ENCODE data around the gene SPIRE1. TPM values are rescaled to one million over a fixed set of nuclear protein-coding genes. Genes with fewer than 3 reads are reported as not detected.

SPIRE1 gene
- polyA plus RNA-seq, 3 donors from 2014 or later = 2.1 to 3.5 TPM; not detected in 1

- H3K27me3 Mint-ChIP-seq (ENCODE audit: low read depth in 3 of 3) = peaks cover 0 to 4% (median 0%) of the 10 kb centered on the region in 3 donors
- H3K4me3 Mint-ChIP-seq = no peak overlapping the region
- H3K27ac Mint-ChIP-seq = no peak overlapping the region
- DNase-seq = no peak
- H3K36me3 Mint-ChIP-seq = peaks cover 3 to 19% (median 11%) of the 10 kb centered on the region in 3 donors
- no peaks in the 10 kb centered on the region for H3K4me1 Mint-ChIP-seq
- H3K9me3 Mint-ChIP-seq = peaks cover 0 to 2% (median 0%) of the 10 kb centered on the region in 6 donors
Measured at GRCh38 chr18:12449051-12449785, 208.7 kb downstream of the SPIRE1 start.

GRCh38 chr18:12445554-12445953 lies 212.4 kb downstream of the SPIRE1 start:
- Mint-ChIP-seq H3K27ac (no peak overlapping the region), H3K36me3 (peaks cover 3 to 11% (median 7%) of the 10 kb centered on the region in 3 donors), H3K9me3 (peaks cover 0 to 2% (median 0%) of the 10 kb centered on the region in 6 donors), H3K4me1 (no peaks in the 10 kb centered on the region), H3K27me3 (ENCODE audit: low read depth in 3 of 3) (peaks cover 0 to 4% (median 2%) of the 10 kb centered on the region in 3 donors), H3K4me3 (no peak overlapping the region)
- DNase-seq = no peak

GRCh38 chr18:12443551-12443950 lies 214.4 kb downstream of the SPIRE1 start:
- H3K36me3 Mint-ChIP-seq = no peaks in the 10 kb centered on the region

DNA sequence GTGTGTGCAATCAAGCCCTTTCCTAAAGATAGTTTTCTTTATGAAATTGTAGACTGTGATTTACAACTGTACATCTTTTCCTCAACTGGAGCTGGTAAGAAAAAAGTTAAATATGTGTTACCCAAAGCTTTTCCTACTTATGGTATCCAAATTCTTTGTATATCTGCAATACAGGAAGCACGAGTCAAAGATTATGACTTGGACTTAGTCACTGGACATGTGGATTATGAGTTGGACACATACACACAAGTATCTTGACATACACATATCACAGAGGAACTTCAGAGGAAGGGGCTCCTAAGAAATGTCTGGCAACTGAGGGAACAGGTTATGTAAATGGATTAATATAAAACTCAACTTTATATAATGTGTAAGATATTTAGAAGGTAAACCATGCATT lies 215.0 kb downstream of the SPIRE1 start:
- Mint-ChIP-seq H3K4me1 (no peaks in the 10 kb centered on the region), H3K27ac (no peak overlapping the region), H3K4me3 (no peak overlapping the region), H3K9me3 (peaks cover 0 to 2% (median 0%) of the 10 kb centered on the region in 6 donors), H3K27me3 (ENCODE audit: low read depth in 3 of 3) (peaks cover 0 to 4% (median 0%) of the 10 kb centered on the region in 3 donors), H3K36me3 (no peaks in the 10 kb centered on the region)
- no peak for DNase-seq

More at GRCh38 chr18:12443551-12443950, 214.4 kb downstream of the SPIRE1 start:
- H3K4me3 Mint-ChIP-seq = no peak overlapping the region
- H3K4me1 Mint-ChIP-seq = no peaks in the 10 kb centered on the region
- H3K27ac Mint-ChIP-seq = no peak overlapping the region
- DNase-seq = no peak
- H3K9me3 Mint-ChIP-seq = peaks cover 0 to 2% (median 0%) of the 10 kb centered on the region in 6 donors
- H3K27me3 Mint-ChIP-seq (ENCODE audit: low read depth in 3 of 3) = peaks cover 0 to 4% (median 0%) of the 10 kb centered on the region in 3 donors

GRCh38 chr18:12441475-12442034 lies 216.4 kb downstream of the SPIRE1 start:
- Mint-ChIP-seq H3K27me3 (ENCODE audit: low read depth in 3 of 3) (peaks cover 0 to 4% (median 1%) of the 10 kb centered on the region in 3 donors), H3K4me1 (no peaks in the 10 kb centered on the region), H3K27ac (no peak overlapping the region), H3K36me3 (no peaks in the 10 kb centered on the region), H3K9me3 (peaks cover 0 to 2% (median 0%) of the 10 kb centered on the region in 6 donors), H3K4me3 (no peak overlapping the region)
- DNase-seq = no peak

GRCh38 chr18:12438257-12438656 lies 219.7 kb downstream of the SPIRE1 start:
- Mint-ChIP-seq H3K27ac (no peak overlapping the region), H3K36me3 (no peaks in the 10 kb centered on the region), H3K4me3 (no peak overlapping the region), H3K4me1 (no peaks in the 10 kb centered on the region), H3K27me3 (ENCODE audit: low read depth in 3 of 3) (peaks cover 0 to 4% (median 1%) of the 10 kb centered on the region in 3 donors), H3K9me3 (no peaks in the 10 kb centered on the region)
- no peak for DNase-seq

- Mint-ChIP-seq H3K27ac (no peak overlapping the region), H3K27me3 (ENCODE audit: low read depth in 3 of 3) (peaks cover 0 to 3% (median 1%) of the 10 kb centered on the region in 3 donors), H3K9me3 (no peaks in the 10 kb centered on the region), H3K4me3 (no peak overlapping the region), H3K36me3 (peaks cover 0 to 3% (median 0%) of the 10 kb centered on the region in 3 donors), H3K4me1 (no peaks in the 10 kb centered on the region)
- DNase-seq = no peak
Measured at GRCh38 chr18:12435867-12436266, 222.0 kb downstream of the SPIRE1 start.

DNA sequence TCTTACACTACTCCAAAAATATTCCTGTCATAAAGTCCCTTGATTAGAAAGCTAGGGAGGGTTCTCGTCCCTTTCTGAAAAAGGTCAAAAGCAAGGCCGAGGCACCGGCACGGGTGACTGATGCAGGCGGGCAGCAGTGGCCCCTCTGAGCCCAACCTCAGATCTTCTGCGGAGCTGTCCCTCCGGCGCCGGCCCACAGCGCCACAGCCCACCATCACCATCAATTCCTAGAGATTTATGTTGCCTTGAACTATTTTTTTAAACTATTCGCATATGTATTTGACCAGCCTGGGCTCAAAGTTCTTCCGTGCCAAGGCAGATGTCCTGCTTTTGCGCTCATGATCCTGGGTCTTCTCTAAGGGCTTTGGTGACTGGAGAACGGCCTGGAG lies 223.4 kb downstream of the SPIRE1 start:
- DNase-seq = no peak
- Mint-ChIP-seq H3K36me3 (peaks cover 0 to 3% (median 0%) of the 10 kb centered on the region in 3 donors), H3K27me3 (ENCODE audit: low read depth in 3 of 3) (peaks cover 0 to 3% (median 1%) of the 10 kb centered on the region in 3 donors), H3K4me1 (no peaks in the 10 kb centered on the region), H3K9me3 (no peaks in the 10 kb centered on the region), H3K27ac (no peak overlapping the region), H3K4me3 (no peak overlapping the region)

DNA sequence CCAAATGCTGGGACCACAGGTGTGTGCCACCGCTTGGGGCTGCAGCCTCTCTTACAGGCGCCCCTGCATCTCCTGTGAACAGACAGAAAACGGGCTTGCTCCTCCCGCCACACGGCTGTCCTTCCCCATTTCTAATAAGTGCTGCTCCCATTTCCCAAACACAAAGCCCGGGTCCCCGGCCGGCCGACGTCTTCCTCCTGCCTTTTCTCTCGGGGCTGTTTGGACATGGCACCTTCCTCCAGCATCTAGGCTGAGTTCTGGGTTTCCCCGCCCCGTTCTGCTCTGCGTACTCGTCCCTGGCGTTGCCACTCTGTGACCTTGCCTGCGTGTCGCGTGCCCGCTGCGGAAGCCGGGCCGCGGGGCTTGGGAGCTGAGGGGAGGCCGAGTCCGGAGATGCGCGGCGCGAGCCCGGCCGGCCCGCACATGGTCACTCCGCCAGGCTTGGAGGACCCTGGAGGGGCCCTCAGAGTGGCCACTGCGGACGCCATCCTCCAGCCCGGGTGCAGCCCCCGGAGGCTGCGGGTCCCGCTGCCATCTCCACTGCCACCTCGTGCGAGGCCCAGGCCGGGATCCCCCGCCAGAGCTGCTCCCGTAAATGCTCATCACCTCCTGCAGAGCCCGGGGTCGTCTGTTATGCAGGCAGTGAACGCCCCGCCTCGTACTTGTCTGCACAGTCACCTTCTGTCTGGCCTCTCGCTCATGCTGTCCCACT lies 223.9 kb downstream of the SPIRE1 start:
- Mint-ChIP-seq H3K4me1 (no peaks in the 10 kb centered on the region), H3K9me3 (no peaks in the 10 kb centered on the region), H3K27ac (no peak overlapping the region), H3K27me3 (ENCODE audit: low read depth in 3 of 3) (peaks cover 0 to 3% (median 1%) of the 10 kb centered on the region in 3 donors), H3K36me3 (peaks cover 0 to 3% (median 0%) of the 10 kb centered on the region in 3 donors), H3K4me3 (no peak overlapping the region)
- no peak for DNase-seq

DNA sequence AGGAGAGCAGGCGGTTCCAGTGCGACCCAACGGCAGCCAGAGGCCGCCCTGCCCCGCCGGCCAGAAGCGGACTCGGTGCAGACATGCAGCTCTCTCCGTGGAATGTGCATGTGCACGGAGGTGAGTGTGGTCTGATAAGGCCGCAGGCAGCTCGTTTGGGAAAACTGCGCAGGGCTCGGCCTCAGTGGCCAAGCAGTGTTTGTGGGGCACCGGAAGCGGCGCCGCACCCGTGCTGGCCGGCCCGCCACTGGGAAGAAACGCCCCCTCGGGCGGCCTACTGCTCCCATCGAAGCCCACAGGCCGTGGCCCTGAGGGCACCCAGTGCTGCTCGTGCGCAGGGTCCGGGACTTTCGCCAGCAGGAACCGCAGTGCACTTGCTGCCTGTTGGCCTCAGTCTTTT lies 225.0 kb downstream of the SPIRE1 start:
- peaks cover 1 to 4% (median 2%) of the 10 kb centered on the region in 3 donors for H3K27me3 Mint-ChIP-seq (ENCODE audit: low read depth in 3 of 3)
- H3K9me3 Mint-ChIP-seq = no peaks in the 10 kb centered on the region
- no peaks in the 10 kb centered on the region for H3K4me1 Mint-ChIP-seq
- no peak overlapping the region for H3K4me3 Mint-ChIP-seq
- no peak for DNase-seq
- peaks cover 0 to 3% (median 0%) of the 10 kb centered on the region in 3 donors for H3K36me3 Mint-ChIP-seq
- H3K27ac Mint-ChIP-seq = no peak overlapping the region

DNA sequence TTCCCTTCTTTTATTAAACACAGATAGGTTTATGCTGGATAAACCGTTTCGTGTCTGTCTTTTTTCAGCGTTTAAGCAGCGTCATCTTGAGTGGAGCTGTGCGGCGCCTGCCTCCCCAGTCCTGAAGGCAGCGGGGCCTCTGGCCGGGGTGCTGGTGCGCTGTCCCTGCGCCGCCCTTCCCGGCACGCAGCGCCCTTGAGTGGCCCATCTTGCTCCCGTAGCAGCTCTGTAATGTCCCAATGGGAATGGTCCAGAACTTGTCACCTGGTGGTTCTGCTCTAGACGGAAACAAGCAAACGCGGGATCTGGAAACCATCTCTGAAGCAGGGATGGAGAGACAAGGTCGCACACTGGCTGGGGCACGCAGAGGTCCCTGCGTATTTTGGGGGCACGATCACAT lies 225.7 kb downstream of the SPIRE1 start:
- Mint-ChIP-seq H3K36me3 (peaks cover 0 to 3% (median 0%) of the 10 kb centered on the region in 3 donors), H3K9me3 (no peaks in the 10 kb centered on the region), H3K4me1 (no peaks in the 10 kb centered on the region), H3K27ac (no peak overlapping the region), H3K4me3 (no peak overlapping the region), H3K27me3 (ENCODE audit: low read depth in 3 of 3) (peaks cover 0 to 4% (median 2%) of the 10 kb centered on the region in 3 donors)
- DNase-seq = no peak

GRCh38 chr18:12431561-12431960 lies 226.3 kb downstream of the SPIRE1 start:
- H3K27ac Mint-ChIP-seq = no peak overlapping the region
- no peaks in the 10 kb centered on the region for H3K4me1 Mint-ChIP-seq
- DNase-seq = no peak
- H3K4me3 Mint-ChIP-seq = no peak overlapping the region
- peaks cover 0 to 4% (median 2%) of the 10 kb centered on the region in 3 donors for H3K27me3 Mint-ChIP-seq (ENCODE audit: low read depth in 3 of 3)
- H3K9me3 Mint-ChIP-seq = no peaks in the 10 kb centered on the region
- peaks cover 0 to 3% (median 0%) of the 10 kb centered on the region in 3 donors for H3K36me3 Mint-ChIP-seq

GRCh38 chr18:12430137-12430990 lies 227.5 kb downstream of the SPIRE1 start:
- Mint-ChIP-seq H3K9me3 (no peaks in the 10 kb centered on the region), H3K36me3 (peaks cover 0 to 3% (median 0%) of the 10 kb centered on the region in 3 donors), H3K27me3 (ENCODE audit: low read depth in 3 of 3) (peaks cover 0 to 4% (median 2%) of the 10 kb centered on the region in 3 donors), H3K4me3 (no peak overlapping the region), H3K4me1 (no peaks in the 10 kb centered on the region), H3K27ac (no peak overlapping the region)
- DNase-seq = no peak

Data from immature natural killer cell (primary cell).